Adrenal gland (tissue), 5 donors: ENCODE data around the gene DGCR8.

ENCODE experiments used
- POLR2A ChIP-seq, 2 donors: fragments of 450-650 bp; IDR thresholded peaks; one replicate each; pipeline ENCODE4 v1.6.1; 2017; ENCODE audit warnings: antibody characterized with exemption in 2 of 2, mild to moderate bottlenecking in 2 of 2, moderate library complexity in 1 of 2
- TF ChIP-seq, protein P1 (sequence below), 6 experiments: fragments of 450-650 bp in 4 of 6; fragments of 200-600 bp in 2 of 6; sonication (generic) in 1 of 6; IDR thresholded peaks; 1 replicate in 5 of 6; 2 replicates in 1 of 6; pipeline versions ENCODE4 v1.5.1 to v1.8.0; 2016 to 2021; ENCODE audit warnings: antibody characterized with exemption in 6 of 6, mild to moderate bottlenecking in 2 of 6, moderate library complexity in 1 of 6
- donor health status: DM: no; HTN: no; CAD: no.

DNA sequence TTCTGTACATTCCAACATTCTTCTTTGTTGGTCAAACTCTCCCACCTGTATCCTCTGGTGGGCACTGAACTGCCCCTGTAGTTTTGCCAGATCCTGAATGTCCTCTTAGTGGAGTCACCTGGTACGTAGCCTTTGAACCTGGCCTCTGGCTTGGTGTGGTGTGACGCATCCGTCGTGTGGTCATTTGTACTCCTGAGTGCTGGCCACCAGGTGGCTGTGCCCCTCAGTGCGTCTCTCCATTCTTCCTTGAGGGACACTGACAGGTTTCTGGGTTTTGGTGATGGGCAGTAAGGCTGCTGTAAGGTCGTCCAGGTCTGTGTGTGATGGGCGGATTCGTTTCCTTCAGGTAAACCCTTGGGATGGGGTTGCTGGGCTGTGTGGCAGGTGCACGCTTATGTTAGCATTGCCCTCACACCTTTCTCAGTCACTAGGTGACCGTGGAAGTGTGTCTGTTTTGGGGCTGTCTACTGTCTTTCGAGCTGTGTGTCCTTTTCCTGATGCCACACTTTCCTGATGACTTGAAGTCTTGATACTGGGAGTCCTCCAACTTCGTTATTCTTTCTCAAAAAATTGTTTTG, 22.3 kb downstream of the DGCR8 start:
- TF ChIP-seq, protein P1, sequence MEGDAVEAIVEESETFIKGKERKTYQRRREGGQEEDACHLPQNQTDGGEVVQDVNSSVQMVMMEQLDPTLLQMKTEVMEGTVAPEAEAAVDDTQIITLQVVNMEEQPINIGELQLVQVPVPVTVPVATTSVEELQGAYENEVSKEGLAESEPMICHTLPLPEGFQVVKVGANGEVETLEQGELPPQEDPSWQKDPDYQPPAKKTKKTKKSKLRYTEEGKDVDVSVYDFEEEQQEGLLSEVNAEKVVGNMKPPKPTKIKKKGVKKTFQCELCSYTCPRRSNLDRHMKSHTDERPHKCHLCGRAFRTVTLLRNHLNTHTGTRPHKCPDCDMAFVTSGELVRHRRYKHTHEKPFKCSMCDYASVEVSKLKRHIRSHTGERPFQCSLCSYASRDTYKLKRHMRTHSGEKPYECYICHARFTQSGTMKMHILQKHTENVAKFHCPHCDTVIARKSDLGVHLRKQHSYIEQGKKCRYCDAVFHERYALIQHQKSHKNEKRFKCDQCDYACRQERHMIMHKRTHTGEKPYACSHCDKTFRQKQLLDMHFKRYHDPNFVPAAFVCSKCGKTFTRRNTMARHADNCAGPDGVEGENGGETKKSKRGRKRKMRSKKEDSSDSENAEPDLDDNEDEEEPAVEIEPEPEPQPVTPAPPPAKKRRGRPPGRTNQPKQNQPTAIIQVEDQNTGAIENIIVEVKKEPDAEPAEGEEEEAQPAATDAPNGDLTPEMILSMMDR (IDR thresholded peaks at IDR 0.05): no peak
- TF ChIP-seq POLR2A (IDR thresholded peaks at IDR 0.05): no peak
